ENCODE measurements around the gene FBXL2.

DNA sequence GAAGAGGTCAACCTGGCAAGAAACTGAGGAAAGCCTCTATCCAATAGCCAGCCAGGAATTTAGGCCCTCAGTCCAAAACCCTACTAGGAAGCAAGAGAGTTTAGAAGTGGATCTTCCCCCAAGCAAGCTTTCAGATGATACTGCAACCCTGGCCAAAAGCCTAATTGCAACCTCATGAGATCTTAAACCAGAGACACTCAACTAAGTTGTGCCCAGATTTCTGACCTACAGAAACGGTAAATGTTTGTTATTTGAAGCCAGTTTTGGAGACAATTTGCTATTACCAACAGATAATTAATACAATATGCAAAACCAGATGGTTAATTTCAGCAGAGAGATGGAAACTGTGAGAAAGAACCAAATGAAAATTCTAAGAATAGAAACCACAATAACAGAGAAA, 37.0 kb upstream of the FBXL2 start:
- TF ChIP-seq, protein P1, sequence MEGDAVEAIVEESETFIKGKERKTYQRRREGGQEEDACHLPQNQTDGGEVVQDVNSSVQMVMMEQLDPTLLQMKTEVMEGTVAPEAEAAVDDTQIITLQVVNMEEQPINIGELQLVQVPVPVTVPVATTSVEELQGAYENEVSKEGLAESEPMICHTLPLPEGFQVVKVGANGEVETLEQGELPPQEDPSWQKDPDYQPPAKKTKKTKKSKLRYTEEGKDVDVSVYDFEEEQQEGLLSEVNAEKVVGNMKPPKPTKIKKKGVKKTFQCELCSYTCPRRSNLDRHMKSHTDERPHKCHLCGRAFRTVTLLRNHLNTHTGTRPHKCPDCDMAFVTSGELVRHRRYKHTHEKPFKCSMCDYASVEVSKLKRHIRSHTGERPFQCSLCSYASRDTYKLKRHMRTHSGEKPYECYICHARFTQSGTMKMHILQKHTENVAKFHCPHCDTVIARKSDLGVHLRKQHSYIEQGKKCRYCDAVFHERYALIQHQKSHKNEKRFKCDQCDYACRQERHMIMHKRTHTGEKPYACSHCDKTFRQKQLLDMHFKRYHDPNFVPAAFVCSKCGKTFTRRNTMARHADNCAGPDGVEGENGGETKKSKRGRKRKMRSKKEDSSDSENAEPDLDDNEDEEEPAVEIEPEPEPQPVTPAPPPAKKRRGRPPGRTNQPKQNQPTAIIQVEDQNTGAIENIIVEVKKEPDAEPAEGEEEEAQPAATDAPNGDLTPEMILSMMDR (IDR thresholded peaks at IDR 0.05), result no peak
- TF ChIP-seq POLR2A (IDR thresholded peaks at IDR 0.05), result no peak

Data from suprapubic skin (tissue), 3 donors.